ENCODE results near the gene AFDN. TPM values are rescaled to one million over a fixed set of nuclear protein-coding genes. Genes with fewer than 3 reads are reported as not detected.

Gene AFDN
- total RNA-seq, 1 donor from 2014 or later, result 552 TPM

DNA sequence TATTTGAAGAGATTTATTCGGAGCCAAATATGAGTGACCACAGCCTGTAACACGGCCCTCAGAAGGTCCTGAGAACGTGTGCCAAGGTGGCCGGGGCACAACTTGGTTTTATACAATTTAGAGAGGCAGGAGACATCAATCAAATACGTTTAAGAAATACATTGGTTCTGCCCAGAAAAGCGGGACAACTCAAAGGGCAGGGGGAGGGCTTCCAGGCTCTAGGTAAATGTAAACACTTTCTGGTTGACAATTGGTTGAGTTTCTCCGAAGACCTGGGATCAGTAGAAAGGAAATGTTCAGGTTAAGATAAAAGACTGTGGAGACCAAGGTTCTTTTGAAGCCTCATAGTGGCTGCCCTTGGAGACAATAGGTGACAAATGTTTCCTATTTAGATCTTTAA lies 151.9 kb downstream of the AFDN start:
- H3K9me3 Mint-ChIP-seq (ENCODE audit: unreplicated experiment), result peaks cover 5% of the 10 kb centered on the region
- H3K27ac Mint-ChIP-seq (ENCODE audit: unreplicated experiment), result no peak overlapping the region
- TF ChIP-seq, protein P1, sequence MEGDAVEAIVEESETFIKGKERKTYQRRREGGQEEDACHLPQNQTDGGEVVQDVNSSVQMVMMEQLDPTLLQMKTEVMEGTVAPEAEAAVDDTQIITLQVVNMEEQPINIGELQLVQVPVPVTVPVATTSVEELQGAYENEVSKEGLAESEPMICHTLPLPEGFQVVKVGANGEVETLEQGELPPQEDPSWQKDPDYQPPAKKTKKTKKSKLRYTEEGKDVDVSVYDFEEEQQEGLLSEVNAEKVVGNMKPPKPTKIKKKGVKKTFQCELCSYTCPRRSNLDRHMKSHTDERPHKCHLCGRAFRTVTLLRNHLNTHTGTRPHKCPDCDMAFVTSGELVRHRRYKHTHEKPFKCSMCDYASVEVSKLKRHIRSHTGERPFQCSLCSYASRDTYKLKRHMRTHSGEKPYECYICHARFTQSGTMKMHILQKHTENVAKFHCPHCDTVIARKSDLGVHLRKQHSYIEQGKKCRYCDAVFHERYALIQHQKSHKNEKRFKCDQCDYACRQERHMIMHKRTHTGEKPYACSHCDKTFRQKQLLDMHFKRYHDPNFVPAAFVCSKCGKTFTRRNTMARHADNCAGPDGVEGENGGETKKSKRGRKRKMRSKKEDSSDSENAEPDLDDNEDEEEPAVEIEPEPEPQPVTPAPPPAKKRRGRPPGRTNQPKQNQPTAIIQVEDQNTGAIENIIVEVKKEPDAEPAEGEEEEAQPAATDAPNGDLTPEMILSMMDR (IDR thresholded peaks at IDR 0.05; ENCODE audit: partially characterized antibody, unreplicated experiment), result no peak
- no peak for DNase-seq
- H3K4me3 Mint-ChIP-seq (ENCODE audit: unreplicated experiment), result no peak overlapping the region
- H3K27me3 Mint-ChIP-seq (ENCODE audit: unreplicated experiment), result peaks cover 6% of the 10 kb centered on the region
- peaks cover 6% of the 10 kb centered on the region for H3K4me1 Mint-ChIP-seq (ENCODE audit: low read depth, unreplicated experiment)
- peaks cover 11% of the 10 kb centered on the region for H3K36me3 Mint-ChIP-seq (ENCODE audit: unreplicated experiment)

DNA sequence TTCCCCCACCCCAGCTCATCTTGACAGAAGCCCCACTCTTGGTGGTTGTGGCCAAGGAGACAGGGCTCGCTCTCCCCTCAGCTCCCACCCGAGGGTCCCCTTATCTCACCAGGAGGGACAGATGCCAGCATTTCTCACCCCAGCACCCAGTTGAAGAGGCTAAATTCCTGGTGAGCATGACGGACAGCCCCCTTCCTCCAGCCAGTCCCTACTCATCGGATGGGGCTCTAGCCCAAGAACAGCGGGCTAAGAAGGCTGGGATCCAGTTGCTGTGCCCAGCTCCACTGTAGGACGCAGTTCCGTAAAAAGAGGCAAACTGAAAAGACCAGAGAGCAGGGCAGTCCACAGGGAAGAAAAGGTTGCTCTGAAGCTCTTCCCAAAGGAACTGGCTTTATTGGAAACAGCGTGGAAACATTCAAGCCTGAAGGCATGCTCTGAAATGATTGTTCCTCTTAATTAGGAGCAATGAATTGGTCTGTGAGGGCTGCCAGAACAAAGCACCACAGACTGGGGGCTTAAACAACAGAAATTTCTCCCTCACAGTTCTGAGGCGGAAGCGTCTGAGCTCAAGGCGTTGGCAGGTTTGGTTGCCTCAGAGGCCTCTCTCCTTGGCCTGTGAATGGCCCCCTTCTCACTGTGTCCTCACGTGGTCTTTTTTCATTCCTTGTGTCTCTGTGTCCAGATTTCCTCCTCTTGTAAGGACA lies 152.9 kb downstream of the AFDN start:
- peaks cover 2% of the 10 kb centered on the region for H3K4me1 Mint-ChIP-seq (ENCODE audit: low read depth, unreplicated experiment)
- TF ChIP-seq, protein P1 (IDR thresholded peaks at IDR 0.05; ENCODE audit: partially characterized antibody, unreplicated experiment), result no peak
- no peak for DNase-seq
- no peak overlapping the region for H3K4me3 Mint-ChIP-seq (ENCODE audit: unreplicated experiment)
- peaks cover 19% of the 10 kb centered on the region for H3K36me3 Mint-ChIP-seq (ENCODE audit: unreplicated experiment)
- H3K9me3 Mint-ChIP-seq (ENCODE audit: unreplicated experiment), result peaks cover 11% of the 10 kb centered on the region
- H3K27ac Mint-ChIP-seq (ENCODE audit: unreplicated experiment), result no peak overlapping the region
- peaks cover 9% of the 10 kb centered on the region for H3K27me3 Mint-ChIP-seq (ENCODE audit: unreplicated experiment)

DNA sequence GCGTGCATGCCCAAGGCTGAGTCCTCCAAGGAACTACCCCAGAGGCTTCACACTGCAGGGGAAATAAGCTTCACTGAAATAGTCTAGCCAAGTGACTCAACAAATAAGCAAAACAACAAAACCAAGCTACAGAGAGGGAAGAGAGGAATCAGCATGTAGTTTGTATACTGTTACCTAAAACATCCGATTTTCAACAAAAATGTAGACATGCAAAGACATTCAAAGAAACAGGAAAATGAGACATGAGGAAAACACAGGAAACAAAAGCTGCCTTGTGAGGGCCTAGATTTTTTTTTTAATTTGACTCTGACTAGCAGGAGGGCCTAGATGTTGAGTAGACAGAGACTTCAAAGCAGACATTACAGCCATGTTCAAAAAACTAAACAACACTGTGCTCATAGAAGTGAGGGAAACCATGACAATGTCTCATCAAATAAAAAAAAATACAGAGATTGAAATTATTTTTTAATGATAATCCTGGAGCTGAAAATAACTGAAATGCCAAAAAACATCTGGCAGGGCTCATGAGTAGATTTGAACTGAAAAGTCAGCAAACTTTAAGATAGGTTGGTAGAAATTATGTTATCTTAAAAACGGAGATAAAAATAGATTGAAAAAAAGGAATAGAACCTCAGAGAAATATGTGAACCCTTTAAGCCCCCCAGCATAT lies 154.3 kb downstream of the AFDN start:
- Mint-ChIP-seq H3K36me3 (ENCODE audit: unreplicated experiment) (peaks cover 25% of the 10 kb centered on the region), H3K4me1 (ENCODE audit: low read depth, unreplicated experiment) (no peaks in the 10 kb centered on the region), H3K4me3 (ENCODE audit: unreplicated experiment) (no peak overlapping the region), H3K27ac (ENCODE audit: unreplicated experiment) (no peak overlapping the region), H3K9me3 (ENCODE audit: unreplicated experiment) (peaks cover 8% of the 10 kb centered on the region), H3K27me3 (ENCODE audit: unreplicated experiment) (peaks cover 6% of the 10 kb centered on the region)
- TF ChIP-seq, protein P1 (IDR thresholded peaks at IDR 0.05; ENCODE audit: partially characterized antibody, unreplicated experiment), result no peak
- DNase-seq, result no peak

DNA sequence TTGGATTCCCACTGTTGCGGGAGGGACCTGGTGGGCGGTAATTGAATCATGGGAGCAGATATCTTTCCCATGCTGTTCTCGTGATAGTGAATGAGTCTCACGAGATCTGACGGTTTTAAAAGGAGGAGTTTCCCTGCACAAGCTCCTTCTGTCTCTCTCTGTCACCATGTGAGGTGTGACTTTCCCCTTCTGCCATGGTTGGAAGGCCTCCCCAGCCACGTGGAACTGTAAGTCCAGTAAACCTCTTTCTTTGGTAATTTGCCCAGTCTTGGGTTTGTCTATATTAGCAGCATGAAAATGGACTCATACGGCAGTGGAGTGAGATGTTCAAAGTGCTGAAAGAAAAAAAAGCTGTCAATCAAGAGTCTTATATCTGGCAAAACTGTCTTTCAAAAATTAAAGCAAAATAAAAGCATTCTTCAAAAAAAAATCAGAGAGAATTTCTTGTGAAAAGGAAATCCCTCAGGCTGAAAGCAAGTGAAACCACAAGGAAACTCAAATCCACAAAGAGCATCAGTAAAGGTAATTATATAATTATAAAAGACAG lies 155.3 kb downstream of the AFDN start:
- Mint-ChIP-seq H3K4me1 (ENCODE audit: low read depth, unreplicated experiment) (no peaks in the 10 kb centered on the region), H3K36me3 (ENCODE audit: unreplicated experiment) (peaks cover 25% of the 10 kb centered on the region), H3K4me3 (ENCODE audit: unreplicated experiment) (no peak overlapping the region), H3K9me3 (ENCODE audit: unreplicated experiment) (peaks cover 8% of the 10 kb centered on the region), H3K27me3 (ENCODE audit: unreplicated experiment) (peaks cover 6% of the 10 kb centered on the region), H3K27ac (ENCODE audit: unreplicated experiment) (no peak overlapping the region)
- no peak for DNase-seq
- TF ChIP-seq, protein P1 (IDR thresholded peaks at IDR 0.05; ENCODE audit: partially characterized antibody, unreplicated experiment), result no peak
